ENCODE results near the gene MBD6. TPM values are rescaled to one million over a fixed set of nuclear protein-coding genes. Genes with fewer than 3 reads are reported as not detected.

Gene MBD6
- total and polyA plus RNA-seq, 2 of the 8 experiments (the other 6 are each of a cell fraction or from before 2014, with no cell fraction given), result 3.9 to 32.3 TPM

DNA sequence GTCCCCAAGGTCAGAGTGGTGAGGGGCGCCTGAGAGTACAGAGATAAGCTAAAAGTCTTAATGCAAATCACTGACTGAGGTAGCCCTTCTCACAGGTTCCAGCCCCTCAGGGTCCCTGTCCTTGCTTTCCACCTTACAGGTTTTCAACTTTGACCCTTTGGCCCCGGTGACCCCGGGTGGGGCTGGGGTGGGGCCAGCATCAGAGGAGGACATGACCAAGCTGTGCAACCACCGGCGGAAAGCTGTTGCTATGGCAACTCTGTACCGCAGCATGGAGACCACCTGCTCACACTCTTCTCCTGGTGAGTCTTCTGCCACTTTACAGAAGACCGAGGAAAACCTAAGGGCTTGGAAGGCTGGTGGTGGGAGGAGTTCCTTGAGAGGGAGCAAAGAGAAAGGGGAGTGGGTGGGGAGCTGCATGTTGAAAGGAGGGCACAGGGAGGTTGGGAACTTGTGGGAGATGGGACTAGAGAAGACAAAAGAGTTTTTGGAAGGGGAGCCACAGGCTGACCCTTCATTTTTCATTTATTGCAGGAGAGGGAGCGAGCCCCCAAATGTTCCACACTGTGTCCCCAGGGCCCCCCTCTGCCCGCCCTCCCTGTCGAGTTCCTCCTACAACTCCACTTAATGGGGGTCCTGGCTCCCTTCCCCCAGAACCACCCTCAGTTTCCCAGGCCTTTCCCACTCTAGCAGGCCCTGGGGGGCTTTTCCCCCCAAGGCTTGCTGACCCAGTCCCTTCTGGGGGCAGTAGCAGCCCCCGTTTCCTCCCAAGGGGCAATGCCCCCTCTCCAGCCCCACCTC is 2.4 kb downstream of the MBD6 start (continued):
- TF ChIP-seq TAF7 (optimal IDR thresholded peaks at IDR 0.05; ENCODE audit: borderline replicate concordance, low read depth, low read length) (no peak), SRF (IDR thresholded peaks at IDR 0.05; ENCODE audit: low read depth, low read length) (no peak), EGR1 (IDR thresholded peaks at IDR 0.05; ENCODE audit: borderline replicate concordance, low read depth, low read length) (no peak), SIN3A (conservative IDR thresholded peaks at IDR 0.05 in 1 of 2, IDR thresholded peaks at IDR 0.05 in 1 of 2; ENCODE audit: low read depth in 1 of 2, low read length in 2 of 2) (no peak), SP2 (IDR thresholded peaks at IDR 0.05; ENCODE audit: low read length) (no peak), CHD2 (IDR thresholded peaks at IDR 0.05; ENCODE audit: low read length) (no peak)

All from H1 (cell line).